ENCODE results near the gene NAPA. TPM values are rescaled to one million over a fixed set of nuclear protein-coding genes. Genes with fewer than 3 reads are reported as not detected.

Gene NAPA
- total and polyA plus RNA-seq, 2 donors (not counting 1 experiment from before 2014, with no cell fraction given) = 76.8 to 118 TPM

DNA sequence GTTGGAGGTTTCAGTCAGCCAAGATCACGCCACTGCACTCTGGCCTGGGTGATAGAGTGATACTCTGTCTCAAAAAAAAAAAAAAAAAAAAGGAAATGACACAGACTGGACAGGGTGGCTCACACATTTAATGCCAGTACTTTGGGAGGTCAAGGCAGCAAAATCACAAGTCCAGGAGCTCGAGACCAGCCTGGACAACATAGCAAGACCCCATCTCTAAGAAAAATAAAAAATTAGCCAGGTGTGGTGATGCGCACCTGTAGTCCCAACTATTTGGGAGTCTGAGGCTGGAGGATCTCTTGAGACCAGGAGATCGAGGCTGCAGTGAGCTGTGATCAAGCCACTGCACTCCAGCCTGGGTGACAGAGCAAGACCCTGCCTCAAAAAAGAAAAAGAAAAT is 22.6 kb upstream of the NAPA start:
- no peaks in the 10 kb centered on the region for H3K79me2 ChIP-seq (ENCODE audit: control insufficient read depth, insufficient read depth, low read length)
- H3K4me2 ChIP-seq (ENCODE audit: extremely low read depth, insufficient read depth, low read length) = no peak overlapping the region
- H3K27ac ChIP-seq (ENCODE audit: insufficient read depth, low read length) = no peak overlapping the region
- H3K27me3 ChIP-seq (ENCODE audit: control insufficient read depth, insufficient read depth, low read length) = no peaks in the 10 kb centered on the region
- H3K4me3 ChIP-seq (replicated peaks in 1 of 4; ENCODE audit: control extremely low read depth in 1 of 4, insufficient read depth in 1 of 4, low read depth in 3 of 4, low read length in 4 of 4) = no peak overlapping the region
- H4K20me1 ChIP-seq (ENCODE audit: control insufficient read depth, extremely low read depth, insufficient read depth, low read length) = no peaks in the 10 kb centered on the region
- TF ChIP-seq, protein P1, sequence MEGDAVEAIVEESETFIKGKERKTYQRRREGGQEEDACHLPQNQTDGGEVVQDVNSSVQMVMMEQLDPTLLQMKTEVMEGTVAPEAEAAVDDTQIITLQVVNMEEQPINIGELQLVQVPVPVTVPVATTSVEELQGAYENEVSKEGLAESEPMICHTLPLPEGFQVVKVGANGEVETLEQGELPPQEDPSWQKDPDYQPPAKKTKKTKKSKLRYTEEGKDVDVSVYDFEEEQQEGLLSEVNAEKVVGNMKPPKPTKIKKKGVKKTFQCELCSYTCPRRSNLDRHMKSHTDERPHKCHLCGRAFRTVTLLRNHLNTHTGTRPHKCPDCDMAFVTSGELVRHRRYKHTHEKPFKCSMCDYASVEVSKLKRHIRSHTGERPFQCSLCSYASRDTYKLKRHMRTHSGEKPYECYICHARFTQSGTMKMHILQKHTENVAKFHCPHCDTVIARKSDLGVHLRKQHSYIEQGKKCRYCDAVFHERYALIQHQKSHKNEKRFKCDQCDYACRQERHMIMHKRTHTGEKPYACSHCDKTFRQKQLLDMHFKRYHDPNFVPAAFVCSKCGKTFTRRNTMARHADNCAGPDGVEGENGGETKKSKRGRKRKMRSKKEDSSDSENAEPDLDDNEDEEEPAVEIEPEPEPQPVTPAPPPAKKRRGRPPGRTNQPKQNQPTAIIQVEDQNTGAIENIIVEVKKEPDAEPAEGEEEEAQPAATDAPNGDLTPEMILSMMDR (conservative IDR thresholded peaks at IDR 0.05 in 1 of 2, IDR thresholded peaks at IDR 0.05 in 1 of 2; ENCODE audit: low read depth in 1 of 2, low read length in 2 of 2) = no peak
- TF ChIP-seq EZH2 (IDR thresholded peaks at IDR 0.05; ENCODE audit: low read length, missing control alignments) = no peak
- no peaks in the 10 kb centered on the region for H3K36me3 ChIP-seq (ENCODE audit: control insufficient read depth, insufficient read depth, low read length)
- H3K4me1 ChIP-seq (ENCODE audit: control insufficient read depth, extremely low read depth, insufficient read depth, low read length) = no peaks in the 10 kb centered on the region
- no peak for DNase-seq (ENCODE audit: low read depth in 2 of 2)
- no peak overlapping the region for H2AFZ ChIP-seq (ENCODE audit: low read length)
- H3K9ac ChIP-seq (ENCODE audit: insufficient read depth, low read length) = no peak overlapping the region
- no peaks in the 10 kb centered on the region for H3K9me3 ChIP-seq (ENCODE audit: control insufficient read depth, insufficient read depth, low read depth, low read length)

DNA sequence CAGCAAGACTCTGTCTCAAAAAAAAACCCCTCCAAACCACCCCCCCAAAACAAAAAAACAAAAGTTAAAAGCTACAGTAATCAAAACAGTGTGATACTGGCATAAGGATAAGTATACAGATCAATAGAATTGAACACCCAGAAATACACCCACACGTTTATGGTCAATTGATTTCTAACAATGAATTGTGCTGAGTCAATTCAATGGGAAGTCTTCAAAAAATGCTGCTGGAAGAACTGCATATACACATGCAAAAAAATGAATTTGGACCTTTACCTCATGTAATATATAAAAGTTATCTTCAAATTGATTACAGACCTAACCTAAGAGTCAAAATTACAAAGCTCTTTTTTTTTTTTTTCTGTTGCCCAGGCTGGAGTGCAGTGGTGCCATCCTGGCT is 19.8 kb upstream of the NAPA start:
- H3K9me3 ChIP-seq (ENCODE audit: control insufficient read depth, insufficient read depth, low read depth, low read length) = no peaks in the 10 kb centered on the region
- peaks cover 4% of the 10 kb centered on the region for H3K27me3 ChIP-seq (ENCODE audit: control insufficient read depth, insufficient read depth, low read length)
- H3K4me1 ChIP-seq (ENCODE audit: control insufficient read depth, extremely low read depth, insufficient read depth, low read length) = no peaks in the 10 kb centered on the region
- H3K4me3 ChIP-seq (replicated peaks in 1 of 4; ENCODE audit: control extremely low read depth in 1 of 4, insufficient read depth in 1 of 4, low read depth in 3 of 4, low read length in 4 of 4) = no peak overlapping the region
- no peak overlapping the region for H2AFZ ChIP-seq (ENCODE audit: low read length)
- no peaks in the 10 kb centered on the region for H3K36me3 ChIP-seq (ENCODE audit: control insufficient read depth, insufficient read depth, low read length)
- H3K9ac ChIP-seq (ENCODE audit: insufficient read depth, low read length) = no peak overlapping the region
- TF ChIP-seq, protein P1 (conservative IDR thresholded peaks at IDR 0.05 in 1 of 2, IDR thresholded peaks at IDR 0.05 in 1 of 2; ENCODE audit: low read depth in 1 of 2, low read length in 2 of 2) = no peak
- no peak overlapping the region for H3K4me2 ChIP-seq (ENCODE audit: extremely low read depth, insufficient read depth, low read length)
- no peaks in the 10 kb centered on the region for H4K20me1 ChIP-seq (ENCODE audit: control insufficient read depth, extremely low read depth, insufficient read depth, low read length)
- H3K27ac ChIP-seq (ENCODE audit: insufficient read depth, low read length) = no peak overlapping the region
- DNase-seq (ENCODE audit: low read depth in 2 of 2) = no peak
- H3K79me2 ChIP-seq (ENCODE audit: control insufficient read depth, insufficient read depth, low read length) = no peaks in the 10 kb centered on the region

DNA sequence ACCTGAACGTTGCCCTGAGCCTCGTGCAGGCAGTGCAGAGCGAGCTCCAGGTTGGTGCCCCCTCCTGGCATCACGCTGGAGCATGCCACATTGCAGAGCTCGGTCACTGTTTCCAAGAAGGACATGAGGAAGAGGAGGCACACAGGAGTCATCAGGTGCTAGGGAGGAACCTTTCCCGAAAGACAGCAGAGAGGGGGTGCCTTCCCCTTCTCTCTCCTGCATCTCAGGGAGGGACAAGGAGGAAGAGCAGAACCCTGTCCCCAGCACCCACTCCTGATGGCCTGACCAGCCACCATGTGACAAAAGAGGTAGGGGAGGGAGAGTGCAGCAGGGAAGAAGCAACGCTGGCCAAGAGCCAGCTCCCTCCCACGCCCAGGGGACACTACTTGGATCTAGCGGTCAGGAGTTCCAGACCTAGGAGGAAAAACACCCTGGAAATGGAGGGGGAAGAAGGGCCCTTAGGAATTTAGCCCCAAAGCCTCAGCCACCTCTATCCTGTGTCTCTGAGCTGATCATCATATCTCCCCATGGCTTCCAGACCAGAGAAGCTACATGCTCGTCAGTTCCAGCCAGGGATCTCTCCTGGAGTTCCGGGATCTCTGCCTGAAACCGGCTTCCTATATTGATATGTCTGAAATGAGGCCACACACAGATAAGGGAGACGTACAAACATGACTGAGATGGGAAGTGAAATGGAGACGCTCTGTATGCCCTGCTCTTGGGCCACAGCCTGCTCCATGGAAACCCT is 17.0 kb upstream of the NAPA start:
- H3K4me3 ChIP-seq (replicated peaks in 1 of 4; ENCODE audit: control extremely low read depth in 1 of 4, insufficient read depth in 1 of 4, low read depth in 3 of 4, low read length in 4 of 4) = no peak overlapping the region
- no peak for DNase-seq (ENCODE audit: low read depth in 2 of 2)

More for the DNA sequence above, 17.0 kb upstream of the NAPA start:
- Histone ChIP-seq H3K4me2 (ENCODE audit: extremely low read depth, insufficient read depth, low read length) (no peak overlapping the region), H3K4me1 (ENCODE audit: control insufficient read depth, extremely low read depth, insufficient read depth, low read length) (no peaks in the 10 kb centered on the region), H3K27me3 (ENCODE audit: control insufficient read depth, insufficient read depth, low read length) (peaks cover 4% of the 10 kb centered on the region), H3K9me3 (ENCODE audit: control insufficient read depth, insufficient read depth, low read depth, low read length) (no peaks in the 10 kb centered on the region), H2AFZ (ENCODE audit: low read length) (no peak overlapping the region), H3K27ac (ENCODE audit: insufficient read depth, low read length) (no peak overlapping the region), H3K9ac (ENCODE audit: insufficient read depth, low read length) (no peak overlapping the region), H3K79me2 (ENCODE audit: control insufficient read depth, insufficient read depth, low read length) (no peaks in the 10 kb centered on the region), H4K20me1 (ENCODE audit: control insufficient read depth, extremely low read depth, insufficient read depth, low read length) (no peaks in the 10 kb centered on the region), H3K36me3 (ENCODE audit: control insufficient read depth, insufficient read depth, low read length) (no peaks in the 10 kb centered on the region)
- TF ChIP-seq, protein P1 (conservative IDR thresholded peaks at IDR 0.05 in 1 of 2, IDR thresholded peaks at IDR 0.05 in 1 of 2; ENCODE audit: low read depth in 1 of 2, low read length in 2 of 2) = no peak
- TF ChIP-seq EZH2 (IDR thresholded peaks at IDR 0.05; ENCODE audit: low read length, missing control alignments) = no peak
